Fibroblast of skin of left biceps (primary cell): ENCODE results near the gene PPIF.
"Not testable (repeated sequence)": the region's sequence is repeated elsewhere in the genome, so short reads cannot be mapped to it uniquely, and the experiment has no call there.

Experiments used
- DNase-seq, 2 experiments: peaks; one replicate each; pipeline ENCODE4 v3.0.0-alpha.2; 2013; ENCODE audit warnings: low read depth in 2 of 2

Gene PPIF

GRCh38 chr10:79331709-79332108 lies 15.6 kb upstream of the PPIF start:
- DNase-seq: peak in 1 of 2 experiments; percentile 30

GRCh38 chr10:79332610-79333315 lies 14.5 kb upstream of the PPIF start:
- DNase-seq: not testable (repeated sequence)

- DNase-seq: no peak
Measured at GRCh38 chr10:79333513-79333912, 13.8 kb upstream of the PPIF start.

GRCh38 chr10:79334573-79334972 lies 12.7 kb upstream of the PPIF start:
- no peak for DNase-seq

- no peak for DNase-seq
Measured at GRCh38 chr10:79335094-79335469, 12.2 kb upstream of the PPIF start.

- no peak for DNase-seq
Measured at GRCh38 chr10:79335470-79336235, 11.6 kb upstream of the PPIF start.

- no peak for DNase-seq
Measured at GRCh38 chr10:79336276-79336675, 11.0 kb upstream of the PPIF start.

GRCh38 chr10:79336739-79337138 lies 10.5 kb upstream of the PPIF start:
- no peak for DNase-seq

- not testable (repeated sequence) for DNase-seq
Measured at GRCh38 chr10:79337783-79338469, 9.3 kb upstream of the PPIF start.

GRCh38 chr10:79339266-79339665 lies 8.0 kb upstream of the PPIF start:
- DNase-seq: no peak

- DNase-seq: no peak
Measured at GRCh38 chr10:79340646-79341244, 6.5 kb upstream of the PPIF start.

GRCh38 chr10:79342295-79342761 lies 4.9 kb upstream of the PPIF start:
- no peak for DNase-seq

GRCh38 chr10:79342811-79343561 lies 4.3 kb upstream of the PPIF start:
- DNase-seq: no peak

GRCh38 chr10:79344502-79345195 lies 2.6 kb upstream of the PPIF start:
- no peak for DNase-seq

GRCh38 chr10:79345241-79346011 lies 1.8 kb upstream of the PPIF start:
- no peak for DNase-seq

- no peak for DNase-seq
Measured at GRCh38 chr10:79346012-79346340, 1.3 kb upstream of the PPIF start.

- no peak for DNase-seq
Measured at GRCh38 chr10:79346388-79347225, 662 bp upstream of the PPIF start.

- DNase-seq: peak in 1 of 2 experiments; percentile 33
Measured at GRCh38 chr10:79347894-79348639, 798 bp downstream of the PPIF start.

GRCh38 chr10:79348640-79348988 lies 1.3 kb downstream of the PPIF start:
- DNase-seq: no peak
